Karpas-422 (cell line): ENCODE measurements around the gene KDM4B. TPM values are rescaled to one million over a fixed set of nuclear protein-coding genes. Genes with fewer than 3 reads are reported as not detected.

Source experiments
- DNase-seq: peaks from one replicate; pipeline ENCODE4 v3.0.0-alpha.2; 2015
- H2AFZ ChIP-seq: fragments of 200-600 bp; sonication (generic); 2 replicates; pipeline ENCODE4 v1.6.1; 2014; ENCODE audit warnings: antibody characterized with exemption, low read length, mixed read lengths
- H3K27ac ChIP-seq: fragments of 200-600 bp; sonication (generic); 2 replicates; pipeline ENCODE4 v1.5.1; 2014; ENCODE audit warnings: mild to moderate bottlenecking, low read length, moderate library complexity
- H3K27me3 ChIP-seq: fragments of 200-600 bp; sonication (generic); 2 replicates; pipeline ENCODE4 v1.6.1; 2014; ENCODE audit warnings: low read length, mixed read lengths
- H3K36me3 ChIP-seq: fragments of 200-600 bp; sonication (generic); 2 replicates; pipeline ENCODE4 v1.6.1; 2014; ENCODE audit warnings: low read length, mixed read lengths; ENCODE audit not compliant: insufficient read depth
- H3K4me1 ChIP-seq: fragments of 200-600 bp; sonication (generic); 2 replicates; pipeline ENCODE4 v1.6.1; 2014; ENCODE audit warnings: mild to moderate bottlenecking, low read length, mixed read lengths
- H3K4me2 ChIP-seq: fragments of 200-600 bp; sonication (generic); 2 replicates; pipeline ENCODE4 v1.6.1; 2014; ENCODE audit warnings: low read length, low read depth, mild to moderate bottlenecking; ENCODE audit not compliant: poor library complexity, severe bottlenecking
- H3K4me3 ChIP-seq: fragments of 200-600 bp; sonication (generic); 2 replicates; pipeline ENCODE4 v1.5.1; 2014; ENCODE audit warnings: mild to moderate bottlenecking, antibody characterized with exemption, low read length, mixed read lengths
- H3K79me2 ChIP-seq: fragments of 200-600 bp; sonication (generic); 2 replicates; pipeline ENCODE4 v1.6.1; 2014; ENCODE audit warnings: mild to moderate bottlenecking, low read length, mixed read lengths
- H3K9ac ChIP-seq: fragments of 200-600 bp; sonication (generic); 2 replicates; pipeline ENCODE4 v1.6.0; 2014; ENCODE audit warnings: low read length
- H3K9me2 ChIP-seq: fragments of 200-600 bp; sonication (generic), shearing (Covaris generic); replicated peaks from 2 replicates; pipeline ENCODE4 v1.6.0; 2014; ENCODE audit warnings: mild to moderate bottlenecking, low read length, moderate library complexity; ENCODE audit not compliant: insufficient read depth
- H3K9me3 ChIP-seq: fragments of 300-700, 200-600 bp; sonication (generic); 2 replicates; pipeline ENCODE4 v1.6.1; 2014; ENCODE audit warnings: low read length, mixed read lengths
- H4K20me1 ChIP-seq: fragments of 200-600 bp; sonication (generic); 2 replicates; pipeline ENCODE4 v1.6.1; 2014; ENCODE audit warnings: mild to moderate bottlenecking, antibody characterized with exemption, low read length, low read depth; ENCODE audit not compliant: insufficient read depth
- total RNA-seq: library from RNA; depleted of rRNA; stranded (reverse); fragments of >200 nt; shearing (Covaris generic); gene quantifications from 2 replicates; pipeline ENCODE4 v1.2.3, GENCODE V29; 2014; ENCODE audit warnings: low replicate concordance

Gene KDM4B
- total RNA-seq, 1 experiment from 2014 or later: 50.8 TPM

DNA sequence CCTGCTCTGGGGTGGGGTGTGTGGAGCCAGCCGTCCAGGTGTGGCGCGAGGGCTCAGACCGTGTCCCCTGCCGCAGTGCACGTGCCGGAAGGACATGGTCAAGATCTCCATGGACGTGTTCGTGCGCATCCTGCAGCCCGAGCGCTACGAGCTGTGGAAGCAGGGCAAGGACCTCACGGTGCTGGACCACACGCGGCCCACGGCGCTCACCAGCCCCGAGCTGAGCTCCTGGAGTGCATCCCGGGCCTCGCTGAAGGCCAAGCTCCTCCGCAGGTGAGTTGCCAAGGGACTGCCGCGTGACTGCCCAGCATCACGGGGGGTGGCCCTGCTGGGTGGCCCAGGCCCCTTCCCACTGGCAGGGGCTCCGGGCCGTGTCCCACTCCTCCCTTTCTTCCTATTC is 141.6 kb downstream of the KDM4B start:
- no peak for DNase-seq
- H3K36me3 ChIP-seq: no peaks in the 10 kb centered on the region
- no peaks in the 10 kb centered on the region for H4K20me1 ChIP-seq

DNA sequence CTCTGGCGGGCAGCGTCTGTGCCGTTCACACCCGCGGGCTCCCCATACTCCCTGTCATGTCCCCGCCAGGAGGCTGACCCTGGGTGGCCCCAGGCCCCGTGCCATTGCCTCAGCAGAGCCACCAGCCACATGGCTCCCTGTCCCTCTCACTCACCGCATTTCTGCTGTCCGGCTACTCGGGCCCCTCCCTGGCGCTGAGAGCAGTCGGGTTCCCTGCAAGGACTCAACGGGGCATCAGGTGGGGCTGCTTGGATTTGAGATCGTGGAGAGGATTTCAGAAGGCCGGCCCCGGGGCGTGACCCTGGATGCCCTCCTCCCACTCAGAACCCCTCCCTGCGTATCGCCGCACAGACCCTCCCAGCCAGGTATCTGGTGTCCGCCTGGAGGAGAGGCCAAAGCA is 142.1 kb downstream of the KDM4B start:
- Histone ChIP-seq H3K4me1 (no peaks in the 10 kb centered on the region), H3K36me3 (no peaks in the 10 kb centered on the region), H3K4me3 (no peak overlapping the region), H4K20me1 (no peaks in the 10 kb centered on the region), H3K27ac (no peak overlapping the region), H2AFZ (no peak overlapping the region), H3K9ac (no peak overlapping the region), H3K27me3 (no peaks in the 10 kb centered on the region), H3K4me2 (no peak overlapping the region), H3K9me2 (no peaks in the 10 kb centered on the region), H3K79me2 (no peaks in the 10 kb centered on the region), H3K9me3 (no peaks in the 10 kb centered on the region)
- no peak for DNase-seq

More for the DNA sequence above, 141.6 kb downstream of the KDM4B start:
- Histone ChIP-seq H3K9me3 (no peaks in the 10 kb centered on the region), H3K4me1 (no peaks in the 10 kb centered on the region), H3K27me3 (no peaks in the 10 kb centered on the region), H3K4me2 (no peak overlapping the region), H3K79me2 (no peaks in the 10 kb centered on the region), H3K27ac (no peak overlapping the region), H3K4me3 (no peak overlapping the region), H3K9me2 (no peaks in the 10 kb centered on the region), H3K9ac (no peak overlapping the region), H2AFZ (no peak overlapping the region)

DNA sequence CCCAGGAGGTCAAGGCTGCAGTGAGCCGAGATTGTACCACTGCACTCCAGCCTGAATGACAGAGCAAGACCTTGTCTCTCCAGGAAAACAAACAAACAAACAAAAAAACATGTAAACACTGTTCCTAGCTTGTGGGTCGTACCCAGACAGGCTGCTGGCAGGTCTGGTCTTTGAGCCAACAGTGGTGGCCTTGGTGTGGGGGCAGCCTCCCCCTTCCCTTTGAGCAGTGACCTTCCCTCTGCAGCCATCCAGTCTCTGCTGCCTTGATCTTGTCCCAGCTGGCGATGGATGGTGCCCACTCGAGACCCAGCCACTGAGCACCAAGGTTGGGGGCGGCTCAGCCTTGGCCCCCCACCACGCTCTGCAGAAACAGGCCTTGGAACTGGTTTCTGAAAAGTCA is 143.3 kb downstream of the KDM4B start:
- no peaks in the 10 kb centered on the region for H3K27me3 ChIP-seq
- H3K9ac ChIP-seq: no peak overlapping the region
- no peaks in the 10 kb centered on the region for H3K79me2 ChIP-seq
- H4K20me1 ChIP-seq: no peaks in the 10 kb centered on the region
- H3K9me3 ChIP-seq: no peaks in the 10 kb centered on the region
- no peak overlapping the region for H3K27ac ChIP-seq
- no peak overlapping the region for H2AFZ ChIP-seq
- H3K36me3 ChIP-seq: no peaks in the 10 kb centered on the region
- H3K4me1 ChIP-seq: no peaks in the 10 kb centered on the region
- H3K4me2 ChIP-seq: no peak overlapping the region
- no peak overlapping the region for H3K4me3 ChIP-seq
- H3K9me2 ChIP-seq: no peaks in the 10 kb centered on the region
- no peak for DNase-seq

DNA sequence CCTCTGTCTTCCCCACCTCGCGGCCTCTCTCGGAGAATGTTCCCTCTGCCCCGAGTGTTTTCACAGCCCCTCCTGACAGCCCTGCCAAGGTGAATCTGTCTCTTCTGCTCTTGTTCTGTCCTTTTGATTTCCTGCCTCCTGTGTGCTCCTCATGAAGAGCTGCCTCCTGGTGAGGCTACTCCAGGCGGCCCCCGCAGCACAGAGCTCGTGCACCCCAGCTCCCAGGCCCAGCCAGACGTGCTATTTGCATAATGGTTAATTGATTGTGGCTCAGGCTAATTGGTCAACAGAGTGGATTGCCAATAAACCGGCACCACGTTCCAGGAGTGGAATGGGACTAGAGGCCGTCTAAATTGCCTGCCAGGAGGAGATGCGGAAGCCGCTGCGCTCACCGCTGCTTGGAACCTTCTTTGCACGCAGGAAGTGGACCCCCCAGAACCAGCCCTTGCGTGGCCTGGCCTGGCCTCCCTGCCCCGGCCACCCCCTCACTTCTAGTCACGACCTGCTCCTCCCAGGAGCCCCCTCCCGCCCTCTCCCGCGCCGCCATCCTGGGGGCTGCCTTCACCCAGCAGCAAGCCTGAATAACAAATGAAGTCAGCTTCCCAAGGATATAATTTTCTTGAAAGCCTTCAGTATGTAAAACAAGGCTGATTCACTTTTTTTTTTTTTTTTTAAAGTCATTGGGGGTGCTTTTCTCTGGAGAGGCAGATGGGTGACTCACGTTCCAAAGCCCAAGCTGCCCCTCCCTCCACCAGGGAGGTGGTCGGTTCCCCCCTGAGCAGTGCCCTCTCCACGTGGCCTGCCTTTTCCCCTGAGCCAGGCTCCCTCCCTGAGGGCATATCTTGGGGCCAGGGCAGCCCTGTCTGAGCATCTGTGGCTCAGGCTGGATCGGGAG is 144.0 kb downstream of the KDM4B start:
- Histone ChIP-seq H3K27me3 (no peaks in the 10 kb centered on the region), H2AFZ (no peak overlapping the region), H4K20me1 (no peaks in the 10 kb centered on the region), H3K4me3 (no peak overlapping the region), H3K4me2 (no peak overlapping the region), H3K27ac (no peak overlapping the region), H3K9ac (no peak overlapping the region), H3K9me2 (no peaks in the 10 kb centered on the region), H3K4me1 (no peaks in the 10 kb centered on the region), H3K9me3 (no peaks in the 10 kb centered on the region), H3K79me2 (no peaks in the 10 kb centered on the region), H3K36me3 (no peaks in the 10 kb centered on the region)
- DNase-seq: no peak

DNA sequence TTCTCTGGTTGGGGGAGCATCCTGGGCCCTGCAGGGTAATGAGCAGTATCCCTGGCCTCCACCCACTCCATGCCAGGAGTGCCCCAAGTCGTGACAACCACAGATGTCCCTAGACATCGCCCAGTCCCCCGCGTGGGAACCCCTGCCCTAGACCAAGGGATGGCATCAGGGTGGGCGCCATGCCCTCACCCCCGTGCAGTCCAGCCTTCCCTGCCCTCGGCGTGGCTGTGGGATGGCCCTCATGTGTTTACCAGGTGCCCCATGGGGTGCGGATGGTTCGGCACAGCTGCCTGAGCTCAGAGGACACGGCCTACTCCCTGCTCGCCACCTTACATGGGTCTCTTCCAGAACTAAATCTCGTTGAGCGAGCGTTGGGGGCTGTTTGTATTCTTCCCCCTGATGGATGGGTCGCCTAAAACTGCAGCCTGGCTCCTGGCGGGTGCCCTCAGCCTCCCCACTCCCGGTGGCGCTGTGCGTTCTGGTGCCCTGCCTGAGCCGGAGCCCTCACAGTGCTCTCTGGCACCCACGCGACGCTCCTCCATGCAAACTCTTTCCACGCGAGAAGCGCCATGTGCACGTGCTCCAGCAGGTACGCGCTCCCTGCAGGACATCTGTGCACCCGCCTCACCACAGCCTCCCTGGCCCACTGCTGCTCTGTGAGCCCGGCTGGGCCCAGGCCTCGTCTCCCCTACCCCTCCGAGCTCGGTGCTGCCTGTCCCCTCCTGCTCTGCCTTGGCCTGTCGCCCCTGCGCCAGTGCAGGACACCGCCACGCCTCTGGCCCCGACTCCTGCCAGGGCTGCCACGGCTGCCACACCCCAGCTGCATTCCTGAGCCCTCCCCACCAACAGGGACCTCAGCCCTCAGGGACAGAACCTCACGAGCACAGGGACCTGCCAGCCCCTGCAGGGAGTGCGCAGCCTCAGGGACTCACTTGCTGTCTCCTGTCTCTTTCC is 145.0 kb downstream of the KDM4B start:
- Histone ChIP-seq H3K27me3 (no peaks in the 10 kb centered on the region), H3K36me3 (no peaks in the 10 kb centered on the region), H4K20me1 (no peaks in the 10 kb centered on the region), H3K79me2 (no peaks in the 10 kb centered on the region), H3K9ac (no peak overlapping the region), H3K4me1 (no peaks in the 10 kb centered on the region), H3K9me3 (no peaks in the 10 kb centered on the region), H2AFZ (no peak overlapping the region), H3K4me3 (no peak overlapping the region), H3K27ac (no peak overlapping the region), H3K9me2 (no peaks in the 10 kb centered on the region), H3K4me2 (no peak overlapping the region)
- no peak for DNase-seq

DNA sequence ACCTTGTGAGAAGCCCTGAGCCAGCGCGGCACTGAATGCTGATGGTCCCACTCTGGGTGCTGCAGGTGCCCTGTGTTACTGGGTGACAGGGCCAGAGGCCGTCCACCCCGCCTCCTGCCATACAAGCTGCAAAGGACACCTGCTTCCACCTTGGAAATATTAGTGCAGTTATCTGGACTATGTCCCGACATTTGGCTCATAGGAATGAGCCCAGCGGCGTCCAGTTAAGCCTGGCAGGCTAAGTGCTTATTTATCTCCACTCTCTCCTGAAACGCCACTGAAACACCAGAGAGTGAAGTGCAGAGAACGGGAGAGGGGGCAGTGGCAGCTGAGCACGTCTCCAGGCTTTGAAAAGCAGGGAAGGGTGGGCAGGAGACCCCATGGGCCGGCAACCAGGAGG is 145.8 kb downstream of the KDM4B start:
- Histone ChIP-seq H3K36me3 (no peaks in the 10 kb centered on the region), H3K27me3 (no peaks in the 10 kb centered on the region), H3K4me2 (no peak overlapping the region)

DNA sequence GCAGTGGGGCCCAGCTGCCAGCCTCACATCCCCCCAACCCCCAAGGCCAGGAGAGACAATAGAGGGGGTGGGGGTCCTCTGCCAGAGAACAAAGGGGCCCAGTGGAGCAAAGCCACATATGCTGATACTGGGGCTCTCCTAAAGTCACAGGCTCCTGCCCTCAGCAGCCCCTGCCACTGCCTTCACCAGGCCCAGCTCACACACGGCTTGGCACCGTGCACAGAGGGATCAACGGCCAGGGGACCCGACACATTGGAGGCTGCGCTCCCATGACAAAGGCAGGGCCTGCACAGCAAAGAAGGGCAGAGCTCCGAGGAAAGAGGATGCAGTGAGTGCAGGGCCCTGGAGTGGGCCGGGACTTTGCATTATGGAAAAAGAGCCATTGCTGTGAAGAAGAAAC is 146.4 kb downstream of the KDM4B start:
- Histone ChIP-seq H3K79me2 (no peaks in the 10 kb centered on the region), H3K36me3 (no peaks in the 10 kb centered on the region), H3K4me2 (no peak overlapping the region), H3K27me3 (no peaks in the 10 kb centered on the region), H3K9me3 (no peaks in the 10 kb centered on the region), H3K4me3 (no peak overlapping the region), H4K20me1 (no peaks in the 10 kb centered on the region), H3K27ac (no peak overlapping the region), H3K9me2 (no peaks in the 10 kb centered on the region), H3K4me1 (no peaks in the 10 kb centered on the region), H3K9ac (no peak overlapping the region), H2AFZ (no peak overlapping the region)
- DNase-seq: no peak

More for the DNA sequence above, 145.8 kb downstream of the KDM4B start:
- Histone ChIP-seq H3K9ac (no peak overlapping the region), H3K9me2 (no peaks in the 10 kb centered on the region), H3K4me3 (no peak overlapping the region), H2AFZ (no peak overlapping the region), H3K9me3 (no peaks in the 10 kb centered on the region), H3K79me2 (no peaks in the 10 kb centered on the region), H4K20me1 (no peaks in the 10 kb centered on the region), H3K27ac (no peak overlapping the region), H3K4me1 (no peaks in the 10 kb centered on the region)
- no peak for DNase-seq

GRCh38 chr19:5115771-5116202 is 146.9 kb downstream of the KDM4B start:
- no peaks in the 10 kb centered on the region for H3K79me2 ChIP-seq
- H2AFZ ChIP-seq: no peak overlapping the region
- H3K4me2 ChIP-seq: no peak overlapping the region
- H3K9me2 ChIP-seq: no peaks in the 10 kb centered on the region
- H3K36me3 ChIP-seq: no peaks in the 10 kb centered on the region
- no peak for DNase-seq
- no peak overlapping the region for H3K9ac ChIP-seq
- H3K4me1 ChIP-seq: no peaks in the 10 kb centered on the region
- H4K20me1 ChIP-seq: no peaks in the 10 kb centered on the region
- no peak overlapping the region for H3K27ac ChIP-seq
- H3K27me3 ChIP-seq: no peaks in the 10 kb centered on the region
- no peaks in the 10 kb centered on the region for H3K9me3 ChIP-seq
- no peak overlapping the region for H3K4me3 ChIP-seq
